GM21526 (cell line): ENCODE results near the gene CCDC68.

Source experiments
- ATAC-seq: cut with Tn5 transposase; IDR thresholded peaks from one replicate; pipeline ENCODE4 v1.9.1; 2021; ENCODE audit warnings: moderate library complexity; ENCODE audit not compliant: unreplicated experiment, low FRiP score

The CCDC68 gene

DNA sequence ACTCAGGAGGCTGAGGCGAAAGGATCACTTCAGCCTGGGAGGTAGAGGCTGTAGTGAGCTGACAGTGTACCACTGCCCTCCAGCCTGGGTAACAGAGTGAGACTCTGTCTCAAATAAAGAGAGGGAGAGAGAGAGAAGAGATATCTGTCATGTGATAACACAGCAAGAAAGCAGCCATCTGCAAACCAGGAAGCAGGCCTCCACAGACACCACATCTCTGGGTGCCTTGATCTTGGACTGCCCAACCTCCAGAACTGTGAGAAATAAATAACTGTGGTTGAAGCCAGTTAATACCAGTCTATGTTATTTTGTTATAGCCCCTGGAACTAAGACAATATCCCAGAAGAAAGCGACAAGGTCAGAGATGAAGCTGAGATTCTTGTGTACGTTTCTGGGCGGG lies 2.6 kb upstream of the CCDC68 start:
- ATAC-seq = no peak

DNA sequence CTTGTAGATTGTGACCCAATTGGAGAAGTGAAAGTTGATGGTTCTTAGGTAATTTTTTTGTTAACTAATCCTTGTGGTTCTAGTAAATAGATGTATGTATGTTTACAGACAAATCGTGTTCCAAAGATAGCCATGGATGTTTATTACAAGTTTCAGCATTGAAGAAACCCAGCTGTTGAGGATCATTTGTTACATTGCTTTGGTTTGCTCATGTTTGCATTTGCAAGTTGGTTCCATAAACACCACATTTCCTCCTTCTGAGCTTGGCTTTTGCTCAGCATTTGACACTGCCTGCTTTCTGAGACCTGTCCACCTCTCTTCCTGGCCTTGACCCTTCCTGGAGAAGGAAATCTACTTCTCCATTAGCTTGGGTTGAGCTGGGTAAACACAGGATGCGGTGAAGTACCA lies 1.8 kb upstream of the CCDC68 start:
- no peak for ATAC-seq

DNA sequence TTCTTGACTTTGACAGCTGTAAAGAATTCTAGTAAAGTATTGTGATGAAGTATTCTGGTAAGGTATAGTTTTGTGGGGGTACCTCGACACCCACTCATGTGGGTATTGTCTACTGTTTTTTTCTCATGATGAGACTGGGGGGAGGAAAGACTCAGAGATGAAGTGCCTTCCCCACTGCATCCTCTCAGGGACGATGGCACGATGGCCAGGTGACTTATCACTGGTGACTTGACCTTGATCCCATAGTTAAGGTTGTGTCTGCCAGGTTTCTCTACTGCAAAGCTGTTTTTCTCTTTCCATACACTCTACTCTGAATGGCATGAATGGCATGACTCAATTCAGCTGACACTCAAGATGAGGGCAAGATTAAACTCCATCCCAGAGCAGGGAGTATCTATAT lies 936 bp upstream of the CCDC68 start:
- no peak for ATAC-seq

DNA sequence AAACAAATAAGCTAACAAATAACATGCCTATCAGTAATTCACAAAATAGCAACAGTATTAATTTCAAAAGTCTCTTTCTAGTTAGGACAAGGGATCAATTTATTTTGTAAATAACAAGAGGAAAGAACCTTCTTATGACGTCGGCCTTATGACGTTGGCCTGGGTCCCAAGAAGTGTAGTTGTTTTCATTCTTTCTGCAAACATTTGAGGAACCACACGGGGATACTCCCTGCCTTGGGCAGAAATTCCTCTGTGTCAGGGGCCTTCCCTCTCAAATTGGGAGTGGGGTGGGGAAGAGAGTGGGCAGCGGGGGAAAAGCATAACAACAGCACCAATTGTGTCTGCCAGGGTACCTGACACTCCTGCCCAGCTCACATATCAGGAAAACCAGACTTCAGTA lies 1.3 kb downstream of the CCDC68 start:
- ATAC-seq = no peak

DNA sequence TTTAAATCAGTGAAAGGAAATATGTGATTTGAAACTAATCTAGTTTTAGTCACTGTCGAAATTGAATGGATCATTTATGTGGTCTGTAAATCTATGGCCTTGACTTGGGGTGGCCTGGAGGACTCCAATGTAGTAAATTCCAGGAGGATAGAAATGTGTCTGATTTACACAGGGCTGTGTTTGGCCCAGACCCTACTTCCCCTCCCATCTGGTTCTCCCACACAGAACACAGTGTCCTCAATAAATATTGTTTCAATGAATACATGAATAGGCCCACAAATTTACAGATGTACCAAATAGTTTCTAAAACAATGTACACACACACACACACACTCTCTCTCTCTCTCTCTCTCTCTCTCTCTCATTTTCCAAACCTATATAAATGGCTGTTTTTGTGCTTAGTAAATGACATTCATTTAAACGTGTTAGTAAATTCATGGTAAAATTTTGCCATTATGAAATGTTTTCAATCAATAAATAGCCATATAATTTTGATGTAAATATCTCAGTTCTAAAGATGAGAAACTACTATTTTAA lies 1.9 kb downstream of the CCDC68 start:
- ATAC-seq = no peak

DNA sequence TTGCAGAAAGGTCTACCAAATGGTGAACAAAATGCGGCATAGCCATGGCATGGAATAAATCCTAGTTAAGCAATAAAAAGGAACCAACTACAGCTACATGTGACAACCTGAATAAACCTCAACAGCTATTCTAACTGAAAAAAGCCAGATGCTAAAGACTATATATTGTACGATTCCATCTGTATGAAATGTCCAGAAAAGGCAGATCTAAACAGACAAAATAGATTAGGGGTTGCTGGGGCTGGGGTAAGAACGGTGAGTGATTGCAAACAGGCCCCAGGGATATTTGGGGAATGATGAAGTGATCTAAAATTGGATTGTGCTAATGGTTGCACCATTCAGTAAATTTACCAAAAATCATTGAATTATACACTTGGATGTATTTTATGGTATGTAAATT lies 2.8 kb downstream of the CCDC68 start:
- ATAC-seq = no peak

DNA sequence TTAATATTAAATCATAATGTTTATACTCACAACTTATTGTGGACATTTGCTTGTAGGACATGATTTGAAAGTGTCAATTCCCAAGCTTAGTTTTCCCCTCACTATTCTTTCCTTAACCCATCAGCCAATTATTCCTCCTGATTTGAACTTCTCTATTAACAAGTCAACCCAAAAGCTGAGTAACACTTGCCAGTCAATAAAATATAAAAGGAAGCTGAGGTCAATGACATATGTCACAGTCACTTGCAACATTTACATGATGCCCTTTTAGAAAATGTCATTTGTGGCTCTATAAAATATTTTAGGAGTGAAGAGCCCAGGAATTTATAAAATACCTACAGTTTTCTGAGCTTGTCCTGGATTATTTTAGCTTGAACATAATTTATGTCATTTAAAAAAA lies 7.2 kb downstream of the CCDC68 start:
- no peak for ATAC-seq

DNA sequence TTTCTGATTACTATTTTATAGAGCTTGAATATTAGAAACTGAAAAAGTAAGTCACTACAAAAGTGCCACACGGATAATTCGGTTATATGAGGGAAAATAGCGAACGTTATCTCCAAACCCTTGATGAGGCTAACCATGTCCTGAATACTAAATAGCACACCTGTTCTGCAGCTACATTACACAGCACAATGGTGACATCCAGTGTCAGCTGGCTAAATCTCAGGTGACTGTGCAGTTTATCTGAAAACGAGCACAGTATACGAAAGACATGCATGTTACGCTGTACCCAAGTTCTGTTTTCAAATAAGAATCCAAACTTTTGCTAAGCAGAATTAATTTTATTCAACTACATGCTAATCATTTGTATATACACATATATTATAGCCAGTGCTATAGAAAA lies 9.0 kb downstream of the CCDC68 start:
- ATAC-seq = no peak

DNA sequence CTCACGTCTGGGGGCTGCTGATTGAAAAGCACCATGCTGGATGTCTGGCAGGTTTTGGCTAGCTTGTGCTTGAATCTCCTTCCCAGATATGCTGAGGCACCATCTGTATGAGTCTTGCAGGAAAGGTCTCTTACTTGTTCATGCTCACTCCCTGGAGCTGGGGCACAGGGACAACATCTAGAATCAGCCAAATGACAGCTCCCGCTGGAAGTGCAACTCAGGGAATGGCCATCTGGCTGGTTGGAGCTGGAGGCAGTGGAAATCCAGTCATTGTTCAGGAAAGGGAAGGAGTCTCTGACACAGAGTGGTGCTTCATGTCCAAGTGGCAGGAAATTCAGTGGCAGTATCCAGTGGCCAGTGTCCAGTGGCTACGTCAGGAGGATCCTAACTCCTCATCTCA lies 9.7 kb downstream of the CCDC68 start:
- no peak for ATAC-seq

DNA sequence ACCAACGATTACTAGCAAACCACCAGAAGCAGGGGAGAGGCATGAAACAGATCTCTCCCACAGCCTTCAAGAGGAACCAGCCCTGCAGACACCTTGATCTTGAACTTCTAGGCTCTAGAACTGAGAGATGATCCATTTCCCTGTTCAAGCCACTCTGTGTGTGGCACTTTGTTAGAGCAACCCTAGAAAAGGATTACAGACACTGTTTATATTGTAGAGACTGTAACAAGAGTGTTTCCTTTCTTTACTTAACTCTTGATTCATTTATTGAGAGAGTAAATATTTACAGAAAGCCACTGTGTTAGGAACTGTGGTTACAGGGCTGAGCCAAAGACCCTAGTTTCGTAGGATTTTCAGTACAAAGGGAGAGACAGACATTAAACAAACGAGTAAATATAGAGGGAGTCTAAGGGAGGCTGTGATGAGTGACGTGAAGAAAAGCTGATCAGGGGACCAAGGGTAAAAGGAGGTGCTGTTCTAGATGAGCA lies 10.9 kb downstream of the CCDC68 start:
- no peak for ATAC-seq

DNA sequence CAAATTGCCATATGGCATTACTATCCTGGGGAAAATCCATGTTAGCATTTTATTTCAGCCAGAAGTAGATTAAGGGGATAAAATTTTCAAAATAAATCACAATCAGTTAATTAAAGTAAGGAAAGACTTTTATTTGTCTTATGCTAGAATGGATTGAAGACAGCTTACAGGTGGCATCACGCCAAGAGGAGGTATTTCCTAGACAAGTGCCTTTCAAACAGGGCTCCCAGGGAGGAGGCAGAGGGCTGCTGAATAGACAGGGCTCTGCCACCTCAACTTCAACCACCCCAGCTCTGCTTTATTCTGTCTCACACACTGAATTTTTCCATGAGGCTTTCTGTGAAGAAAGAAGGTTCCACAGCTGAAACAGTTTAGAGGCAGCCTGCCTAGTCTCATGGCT lies 12.2 kb downstream of the CCDC68 start:
- ATAC-seq = no peak

DNA sequence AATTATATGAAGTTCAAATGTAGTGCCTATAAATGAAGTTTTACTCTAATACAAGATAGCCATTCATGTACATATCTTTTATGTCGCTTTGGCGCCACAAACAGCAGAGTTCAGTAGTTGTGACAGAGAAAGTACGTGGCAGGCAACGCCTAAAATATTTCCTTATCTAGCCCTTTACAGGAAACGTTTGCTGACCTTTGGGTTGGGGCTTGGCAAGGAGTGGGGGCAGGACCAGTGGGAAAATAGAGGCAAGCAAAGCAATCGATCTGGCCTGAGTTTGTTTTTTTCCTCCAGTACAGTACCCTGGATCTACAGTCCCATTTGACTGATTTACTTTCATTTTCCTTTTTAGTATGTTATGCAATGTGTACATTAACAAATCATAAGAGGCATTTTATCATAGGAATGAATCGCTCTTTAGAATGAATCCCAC lies 13.1 kb downstream of the CCDC68 start:
- ATAC-seq = peak; percentile 89

DNA sequence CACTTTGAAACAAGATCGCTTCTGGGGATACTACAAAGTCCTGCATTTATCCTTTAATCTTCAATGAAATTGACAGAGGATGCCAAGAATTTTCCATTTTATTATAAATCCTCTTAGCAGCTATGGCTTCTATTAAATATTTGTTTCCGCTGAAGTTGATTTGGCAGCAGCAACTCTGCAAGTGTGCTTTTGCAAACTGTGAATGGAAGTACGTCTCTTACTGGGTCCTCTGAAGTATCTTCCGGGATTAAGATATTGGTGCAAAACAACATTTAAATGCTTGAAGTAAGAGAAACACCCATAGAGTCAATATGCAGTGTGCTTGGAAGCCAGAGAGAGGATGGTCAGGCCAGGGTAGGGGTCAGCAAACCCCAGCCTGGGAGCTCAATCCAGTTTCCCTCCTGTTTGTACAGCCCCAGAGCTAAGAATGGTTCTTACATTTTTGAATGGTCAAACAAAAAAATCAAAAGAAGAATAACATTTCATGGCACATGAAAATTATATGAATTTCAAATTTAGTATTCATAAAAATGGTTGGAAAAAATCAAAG lies 13.6 kb downstream of the CCDC68 start:
- ATAC-seq = no peak

DNA sequence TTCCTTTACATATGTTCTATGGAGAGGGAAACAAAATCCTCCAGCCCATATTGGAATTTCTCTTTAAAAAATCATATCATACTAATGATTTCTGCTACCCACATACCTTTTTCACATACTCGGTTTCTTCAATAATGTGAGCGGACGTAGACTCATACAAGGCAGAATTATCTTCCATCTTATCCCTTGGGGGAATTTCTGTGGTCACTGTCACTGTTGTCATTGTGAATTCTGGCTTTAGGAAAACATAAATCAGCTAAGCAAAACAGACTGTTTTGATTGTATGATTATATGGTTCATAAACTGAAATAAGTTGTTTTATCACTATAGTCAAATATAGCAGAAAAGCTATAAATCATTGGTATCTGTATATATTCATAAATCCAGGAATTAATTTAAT lies 16.7 kb downstream of the CCDC68 start:
- ATAC-seq = no peak

DNA sequence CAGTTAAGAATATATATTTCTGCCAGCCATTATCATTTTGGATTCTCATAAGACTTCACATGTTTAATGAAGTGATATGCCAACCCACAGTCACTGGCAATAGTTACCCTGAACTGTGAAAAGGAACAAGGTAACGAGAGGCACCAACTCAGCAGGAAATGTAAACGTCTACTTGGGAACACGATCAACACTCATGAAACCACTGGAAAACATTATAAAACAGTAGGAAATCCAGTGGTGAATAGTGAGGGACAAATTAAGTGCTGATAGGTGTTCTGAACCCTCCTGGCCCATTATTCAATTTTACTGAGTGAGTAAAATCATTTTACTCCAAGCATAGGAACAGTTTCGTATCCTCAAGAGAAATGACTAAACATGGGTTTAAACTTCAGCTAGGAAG lies 17.1 kb downstream of the CCDC68 start:
- no peak for ATAC-seq

DNA sequence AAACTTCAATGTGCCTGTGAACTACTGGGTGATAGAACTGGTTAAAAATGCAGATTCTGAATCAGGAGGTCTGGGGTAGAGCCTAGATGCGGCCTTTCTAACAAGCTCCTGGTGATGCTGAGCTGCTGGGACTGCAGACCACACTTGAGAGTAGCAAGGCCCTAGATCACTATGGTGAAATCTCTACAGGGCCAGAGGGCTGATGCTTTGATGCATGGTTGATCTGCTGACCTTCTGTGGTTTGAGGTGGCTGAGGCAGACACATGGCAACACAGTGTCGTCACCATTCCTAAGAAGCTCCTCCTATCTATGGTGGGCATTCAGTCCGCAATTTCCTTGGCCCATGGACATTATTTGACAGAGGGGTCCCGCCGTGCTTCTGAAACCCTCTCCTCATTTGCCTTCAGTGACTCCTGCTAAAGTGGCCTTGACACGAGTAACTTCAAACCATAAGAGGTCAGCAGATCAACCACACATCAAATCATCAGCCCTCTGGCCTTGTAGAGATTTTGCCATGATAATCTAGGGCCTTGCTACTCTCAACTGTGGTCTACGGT lies 19.8 kb downstream of the CCDC68 start:
- no peak for ATAC-seq

DNA sequence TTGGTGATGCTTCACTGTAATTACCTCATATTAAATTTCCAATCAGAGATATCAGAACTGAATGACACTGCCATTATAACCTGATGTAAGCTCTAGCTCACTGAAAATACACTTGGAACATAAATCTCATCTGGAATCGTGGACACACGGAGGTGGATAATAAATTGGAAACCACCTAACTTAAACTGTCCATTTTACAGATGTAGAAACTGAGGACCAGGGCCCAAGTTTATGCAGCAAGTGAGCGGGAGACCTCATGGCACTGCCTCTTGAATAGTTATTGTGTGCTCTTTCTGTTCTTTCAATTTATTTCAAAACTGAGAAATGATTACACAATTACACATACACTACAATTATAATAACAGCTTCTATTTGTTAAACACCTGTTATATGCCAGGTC lies 20.8 kb downstream of the CCDC68 start:
- ATAC-seq = no peak

DNA sequence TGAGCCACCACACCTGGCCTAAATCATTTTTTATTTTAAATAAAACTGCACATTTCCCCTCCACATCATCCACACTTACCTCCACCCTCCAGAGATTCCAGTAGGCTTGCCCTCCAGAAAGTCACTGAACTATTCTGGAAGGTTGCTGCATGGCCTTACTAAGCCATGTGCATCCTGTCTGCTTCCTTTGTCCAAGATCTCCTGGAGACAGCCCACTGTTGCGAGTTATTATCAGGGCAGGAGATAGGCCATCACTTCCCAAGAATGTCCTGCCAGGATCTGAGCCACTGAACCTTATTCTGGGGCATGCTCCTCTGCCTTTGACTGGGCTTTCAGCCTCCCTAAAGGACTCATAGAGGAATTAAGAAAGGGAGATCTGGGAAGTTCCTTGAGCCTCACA lies 26.8 kb downstream of the CCDC68 start:
- ATAC-seq = no peak

DNA sequence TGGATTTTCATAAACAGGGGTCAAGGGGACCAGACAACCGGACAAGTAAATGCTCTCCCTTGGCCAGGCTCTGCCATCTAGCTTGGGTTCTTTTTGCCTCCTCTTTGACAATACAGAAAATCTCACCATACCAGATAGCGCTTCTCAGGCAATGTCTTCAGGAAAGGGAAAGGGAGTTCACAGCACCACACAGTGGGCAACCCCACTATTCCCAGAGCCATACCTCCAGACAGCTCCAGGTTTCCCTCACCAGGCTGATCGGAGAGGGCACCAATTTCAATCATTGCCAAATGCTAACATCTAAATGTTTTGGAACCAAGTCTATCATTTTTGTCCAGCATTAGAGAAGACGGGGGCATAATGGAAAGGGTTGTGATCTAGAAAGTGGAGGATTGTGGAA lies 28.1 kb downstream of the CCDC68 start:
- no peak for ATAC-seq

DNA sequence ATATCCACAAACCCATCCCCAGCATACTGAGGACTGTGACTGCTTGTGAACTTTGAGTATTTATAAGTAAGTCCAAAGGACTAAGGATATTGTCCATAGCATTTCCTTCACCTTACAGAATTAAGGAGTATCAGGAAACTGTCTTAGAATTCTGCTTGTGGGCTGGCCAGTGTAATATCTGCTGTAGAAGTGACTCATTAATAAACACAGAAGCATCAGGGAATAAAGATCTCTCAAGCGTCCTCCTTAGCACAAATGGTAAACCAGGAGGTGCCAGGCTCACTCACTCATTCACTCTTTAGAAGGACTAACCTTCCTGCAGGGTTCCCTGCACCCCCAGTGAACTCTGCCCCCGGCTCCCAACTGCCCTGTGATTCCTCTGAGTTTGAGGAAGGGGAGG lies 31.0 kb downstream of the CCDC68 start:
- no peak for ATAC-seq

DNA sequence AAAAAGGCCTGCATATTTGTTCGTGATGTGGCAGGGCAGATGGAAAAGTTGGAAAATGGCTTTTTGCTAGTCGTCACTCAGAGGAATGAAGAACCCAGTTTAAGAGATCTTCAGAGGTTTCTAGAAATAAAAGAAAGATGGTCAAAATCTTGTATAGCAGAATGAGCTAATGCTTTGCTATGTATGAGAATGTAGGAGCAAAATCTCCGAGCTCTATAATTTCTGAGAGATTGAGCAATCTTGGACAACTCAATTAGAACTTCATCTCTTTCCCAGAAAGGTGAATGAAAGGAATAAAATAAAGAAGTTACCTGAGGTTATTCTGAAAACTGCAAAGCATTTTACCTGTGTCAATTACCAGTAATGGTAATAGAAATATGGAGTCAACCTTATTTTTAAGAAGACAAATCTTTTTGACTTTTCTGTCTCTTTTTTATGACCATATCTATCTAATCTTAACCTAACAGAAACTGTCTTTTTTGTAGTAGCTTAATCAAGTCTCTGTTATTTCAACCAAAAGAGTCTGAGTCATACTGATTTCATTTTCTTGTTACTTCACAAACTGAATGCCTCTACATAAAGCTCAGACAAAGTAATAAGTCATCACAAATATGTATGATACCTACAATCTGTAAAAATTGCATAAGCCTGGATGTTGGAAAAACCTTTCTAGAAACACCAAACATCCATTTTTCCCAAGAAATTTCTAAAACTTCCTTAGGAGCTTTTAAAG lies 32.5 kb downstream of the CCDC68 start:
- no peak for ATAC-seq

DNA sequence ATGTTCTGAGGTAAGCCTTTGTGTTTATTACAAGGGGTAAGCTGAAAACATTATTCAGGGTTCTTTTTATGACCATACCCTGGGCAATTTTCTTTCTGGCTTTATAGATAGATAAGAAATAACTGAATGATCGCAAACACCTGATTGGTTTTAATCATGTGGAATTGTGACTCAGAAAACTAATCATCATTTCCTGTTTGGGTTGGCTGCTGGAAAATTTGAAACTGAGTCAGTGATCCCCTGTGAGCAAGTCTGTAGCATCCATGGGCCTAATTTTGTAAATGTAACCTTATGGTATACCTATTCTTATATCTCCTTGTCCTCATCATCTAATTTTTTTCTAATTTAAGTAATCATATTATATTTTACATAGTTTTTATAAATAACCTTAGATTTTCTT lies 34.3 kb downstream of the CCDC68 start:
- ATAC-seq = no peak
